Activated naive CD4-positive, alpha-beta T cell treated with anti-CD3 and anti-CD28 coated beads, Interleukin-2, amount 10 ng/mL, durations not matched to agents 7 days and 5 days (primary cell): Measurements from ENCODE around the gene LRRK1.

ENCODE experiments used
- CTCF ChIA-PET: fragments of 350-600 bp; sonication (Branson Sonifier 250); formaldehyde crosslinking; loops from one replicate; lab custom pipeline; 2021; ENCODE audit warnings: antibody characterized with exemption; lab: Charles Lee
- DNase-seq: peaks from one replicate; pipeline ENCODE4 v3.0.0-alpha.2; 2020
- H3K27ac Mint-ChIP-seq: one replicate; pipeline ENCODE4 v1.8.0; 2021; ENCODE audit warnings: mild to moderate bottlenecking, moderate library complexity, mixed read lengths
- H3K27me3 Mint-ChIP-seq: one replicate; pipeline ENCODE4 v1.8.0; 2021; ENCODE audit warnings: mild to moderate bottlenecking, mixed read lengths
- H3K36me3 Mint-ChIP-seq: one replicate; pipeline ENCODE4 v1.8.0; 2021; ENCODE audit warnings: mixed read lengths
- H3K4me1 Mint-ChIP-seq: one replicate; pipeline ENCODE4 v1.8.0; 2021; ENCODE audit warnings: mixed read lengths
- H3K4me3 Mint-ChIP-seq: one replicate; pipeline ENCODE4 v1.8.0; 2021; ENCODE audit warnings: mild to moderate bottlenecking, moderate library complexity, mixed read lengths
- H3K9me3 Mint-ChIP-seq: one replicate; pipeline ENCODE4 v1.8.0; 2021; ENCODE audit warnings: mixed read lengths

Gene LRRK1

GRCh38 chr15:100898661-100899462 lies 20.3 kb upstream of the LRRK1 start:
- Mint-ChIP-seq H3K27ac (no peak overlapping the region), H3K27me3 (peaks cover 44% of the 10 kb centered on the region), H3K4me3 (no peak overlapping the region), H3K36me3 (no peaks in the 10 kb centered on the region), H3K9me3 (no peaks in the 10 kb centered on the region), H3K4me1 (no peaks in the 10 kb centered on the region)
- no peak for DNase-seq
- CTCF ChIA-PET = no interaction called here

GRCh38 chr15:100899601-100900000 lies 19.6 kb upstream of the LRRK1 start:
- H3K27ac Mint-ChIP-seq = no peak overlapping the region
- H3K4me3 Mint-ChIP-seq = no peak overlapping the region
- peaks cover 42% of the 10 kb centered on the region for H3K27me3 Mint-ChIP-seq
- H3K9me3 Mint-ChIP-seq = no peaks in the 10 kb centered on the region
- DNase-seq = no peak
- CTCF ChIA-PET = interaction anchor here (0.6 kb wide), 1 partner anchor 108 kb away, joined by 4 read pairs; no protein-coding TSS in a partner anchor
- no peaks in the 10 kb centered on the region for H3K36me3 Mint-ChIP-seq
- no peaks in the 10 kb centered on the region for H3K4me1 Mint-ChIP-seq

GRCh38 chr15:100900136-100900794 lies 18.9 kb upstream of the LRRK1 start:
- H3K36me3 Mint-ChIP-seq = no peaks in the 10 kb centered on the region
- no peaks in the 10 kb centered on the region for H3K9me3 Mint-ChIP-seq
- peaks cover 41% of the 10 kb centered on the region for H3K27me3 Mint-ChIP-seq
- DNase-seq = no peak
- no peaks in the 10 kb centered on the region for H3K4me1 Mint-ChIP-seq
- no peak overlapping the region for H3K4me3 Mint-ChIP-seq
- H3K27ac Mint-ChIP-seq = no peak overlapping the region
- CTCF ChIA-PET = interaction anchor here (0.6 kb wide), 1 partner anchor 108 kb away, joined by 4 read pairs; no protein-coding TSS in a partner anchor

GRCh38 chr15:100900795-100901169 lies 18.4 kb upstream of the LRRK1 start:
- no peaks in the 10 kb centered on the region for H3K9me3 Mint-ChIP-seq
- no peak overlapping the region for H3K4me3 Mint-ChIP-seq
- H3K27ac Mint-ChIP-seq = no peak overlapping the region
- CTCF ChIA-PET = no interaction called here
- H3K27me3 Mint-ChIP-seq = peaks cover 41% of the 10 kb centered on the region
- DNase-seq = no peak
- H3K4me1 Mint-ChIP-seq = no peaks in the 10 kb centered on the region
- no peaks in the 10 kb centered on the region for H3K36me3 Mint-ChIP-seq

GRCh38 chr15:100901296-100901695 lies 17.9 kb upstream of the LRRK1 start:
- H3K9me3 Mint-ChIP-seq = no peaks in the 10 kb centered on the region
- no peak for DNase-seq
- peaks cover 45% of the 10 kb centered on the region for H3K27me3 Mint-ChIP-seq
- H3K36me3 Mint-ChIP-seq = no peaks in the 10 kb centered on the region
- H3K27ac Mint-ChIP-seq = no peak overlapping the region
- CTCF ChIA-PET = interaction anchor here (2.5 kb wide), 1 partner anchor 16 kb away, joined by 14 read pairs; the partner anchor contains the start of gene LRRK1
- H3K4me3 Mint-ChIP-seq = no peak overlapping the region
- no peaks in the 10 kb centered on the region for H3K4me1 Mint-ChIP-seq

GRCh38 chr15:100901702-100902435 lies 17.3 kb upstream of the LRRK1 start:
- no peak overlapping the region for H3K27ac Mint-ChIP-seq
- H3K9me3 Mint-ChIP-seq = no peaks in the 10 kb centered on the region
- peaks cover 45% of the 10 kb centered on the region for H3K27me3 Mint-ChIP-seq
- H3K4me1 Mint-ChIP-seq = no peaks in the 10 kb centered on the region
- CTCF ChIA-PET = interaction anchor here (2.5 kb wide), 1 partner anchor 15 kb away, joined by 14 read pairs; the partner anchor contains the start of gene LRRK1
- H3K4me3 Mint-ChIP-seq = no peak overlapping the region
- DNase-seq = no peak
- H3K36me3 Mint-ChIP-seq = no peaks in the 10 kb centered on the region

- no peak for DNase-seq
Measured at GRCh38 chr15:100902436-100903167, 16.6 kb upstream of the LRRK1 start.

GRCh38 chr15:100903168-100903554 lies 16.0 kb upstream of the LRRK1 start:
- no peak overlapping the region for H3K27ac Mint-ChIP-seq
- no peaks in the 10 kb centered on the region for H3K36me3 Mint-ChIP-seq
- no peak for DNase-seq
- peaks cover 40% of the 10 kb centered on the region for H3K27me3 Mint-ChIP-seq
- no peaks in the 10 kb centered on the region for H3K9me3 Mint-ChIP-seq
- CTCF ChIA-PET = interaction anchor here (2.5 kb wide), 1 partner anchor 14 kb away, joined by 14 read pairs; the partner anchor contains the start of gene LRRK1
- no peak overlapping the region for H3K4me3 Mint-ChIP-seq
- H3K4me1 Mint-ChIP-seq = no peaks in the 10 kb centered on the region

More at GRCh38 chr15:100902436-100903167, 16.6 kb upstream of the LRRK1 start:
- Mint-ChIP-seq H3K9me3 (no peaks in the 10 kb centered on the region), H3K4me3 (no peak overlapping the region), H3K36me3 (no peaks in the 10 kb centered on the region), H3K4me1 (no peaks in the 10 kb centered on the region), H3K27me3 (peaks cover 40% of the 10 kb centered on the region), H3K27ac (no peak overlapping the region)
- CTCF ChIA-PET = interaction anchor here (2.5 kb wide), 1 partner anchor 15 kb away, joined by 14 read pairs; the partner anchor contains the start of gene LRRK1

GRCh38 chr15:100905850-100906249 lies 13.3 kb upstream of the LRRK1 start:
- CTCF ChIA-PET = interaction anchor here (1.0 kb wide), 1 partner anchor 12 kb away, joined by 5 read pairs; the partner anchor contains the start of gene LRRK1
- DNase-seq = no peak
- H3K36me3 Mint-ChIP-seq = no peaks in the 10 kb centered on the region
- no peak overlapping the region for H3K27ac Mint-ChIP-seq
- no peaks in the 10 kb centered on the region for H3K9me3 Mint-ChIP-seq
- no peak overlapping the region for H3K4me3 Mint-ChIP-seq
- no peaks in the 10 kb centered on the region for H3K4me1 Mint-ChIP-seq
- H3K27me3 Mint-ChIP-seq = peaks cover 50% of the 10 kb centered on the region

- no peaks in the 10 kb centered on the region for H3K36me3 Mint-ChIP-seq
- no peak overlapping the region for H3K27ac Mint-ChIP-seq
- no peaks in the 10 kb centered on the region for H3K4me1 Mint-ChIP-seq
- CTCF ChIA-PET = no interaction called here
- H3K4me3 Mint-ChIP-seq = no peak overlapping the region
- no peak for DNase-seq
- peaks cover 40% of the 10 kb centered on the region for H3K27me3 Mint-ChIP-seq
- H3K9me3 Mint-ChIP-seq = no peaks in the 10 kb centered on the region
Measured at GRCh38 chr15:100908466-100908865, 10.7 kb upstream of the LRRK1 start.

GRCh38 chr15:100909565-100909964 lies 9.6 kb upstream of the LRRK1 start:
- Mint-ChIP-seq H3K4me3 (no peak overlapping the region), H3K4me1 (no peaks in the 10 kb centered on the region), H3K27me3 (peaks cover 48% of the 10 kb centered on the region), H3K36me3 (no peaks in the 10 kb centered on the region), H3K9me3 (no peaks in the 10 kb centered on the region), H3K27ac (no peak overlapping the region)
- DNase-seq = no peak
- CTCF ChIA-PET = interaction anchor here (1.0 kb wide), 1 partner anchor 9 kb away, joined by 4 read pairs; the partner anchor contains the start of gene LRRK1

GRCh38 chr15:100909989-100910955 lies 8.9 kb upstream of the LRRK1 start:
- no peaks in the 10 kb centered on the region for H3K9me3 Mint-ChIP-seq
- CTCF ChIA-PET = interaction anchor here (1.0 kb wide), 1 partner anchor 9 kb away, joined by 4 read pairs; the partner anchor contains the start of gene LRRK1

More at GRCh38 chr15:100909989-100910955, 8.9 kb upstream of the LRRK1 start:
- no peak overlapping the region for H3K27ac Mint-ChIP-seq
- DNase-seq = no peak
- H3K27me3 Mint-ChIP-seq = peaks cover 50% of the 10 kb centered on the region
- H3K4me3 Mint-ChIP-seq = no peak overlapping the region
- H3K4me1 Mint-ChIP-seq = no peaks in the 10 kb centered on the region
- H3K36me3 Mint-ChIP-seq = no peaks in the 10 kb centered on the region
